ENCODE results near the gene ASCC2. TPM values are rescaled to one million over a fixed set of nuclear protein-coding genes. Genes with fewer than 3 reads are reported as not detected.

Gene ASCC2
- total and polyA plus RNA-seq, 12 donors = 26.6 to 87.0 (median 33.5) TPM

DNA sequence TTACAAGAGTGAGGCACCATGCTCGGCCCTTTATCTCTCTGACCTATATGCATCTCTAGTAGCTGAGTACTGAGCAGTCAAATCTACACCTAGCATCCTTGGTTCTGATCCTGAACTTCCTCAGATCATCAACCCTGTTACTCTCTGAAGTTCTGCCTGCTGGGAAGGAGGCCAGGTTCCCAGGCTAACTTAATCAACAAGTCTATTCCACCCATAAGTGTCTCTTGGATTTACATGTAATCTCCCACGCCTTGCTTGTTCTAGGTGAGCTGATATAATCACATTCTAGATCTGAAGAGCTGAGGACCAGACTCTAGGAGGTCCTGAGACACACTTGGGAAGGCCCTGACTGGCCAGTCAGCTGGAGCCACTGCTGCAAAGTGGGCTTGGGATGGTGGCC, 96.1 kb downstream of the ASCC2 start:
- Histone ChIP-seq H3K4me1 (peaks cover 0 to 5% (median 0%) of the 10 kb centered on the region in 9 donors), H3K4me3 (no peak overlapping the region), H3K36me3 (peaks cover 0 to 95% (median 25%) of the 10 kb centered on the region in 9 donors), H3K9me3 (no peaks in the 10 kb centered on the region), H3K27me3 (no peaks in the 10 kb centered on the region), H3K27ac (no peak overlapping the region)
- intact Hi-C loops (cut with DNase I) = no loop called here
- ATAC-seq = no peak
- WGBS, 2 donors = 95 to 97% methylated on average over 2 of the region's 2 CpGs
- no peak for TF ChIP-seq CTCF (IDR thresholded peaks at IDR 0.05)
- no peak for DNase-seq

DNA sequence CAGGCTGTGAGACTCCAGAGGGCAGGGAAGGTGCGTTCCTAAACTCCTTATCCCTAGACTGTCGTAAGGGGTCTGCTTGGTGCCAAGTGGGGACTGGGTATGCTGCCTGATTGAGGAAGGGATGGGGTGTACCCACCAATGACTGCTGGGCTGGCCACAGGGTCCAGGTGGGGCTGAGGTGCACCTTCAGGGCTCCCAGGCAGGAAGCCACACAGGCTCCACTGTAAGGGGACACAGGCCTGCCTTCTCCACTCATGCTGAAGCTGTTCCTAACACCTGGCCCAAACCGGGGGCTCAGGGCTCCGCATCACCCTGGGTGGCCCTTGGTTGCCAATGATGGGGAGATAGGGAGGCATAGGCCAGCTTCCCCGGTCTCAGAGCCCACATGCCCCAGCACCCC, 97.9 kb downstream of the ASCC2 start:
- H3K27ac ChIP-seq = no peak overlapping the region
- ATAC-seq (no peak), DNase-seq (no peak)
- H3K4me3 ChIP-seq = no peak overlapping the region
- peaks cover 0 to 90% (median 10%) of the 10 kb centered on the region in 9 donors for H3K36me3 ChIP-seq
- no peak for TF ChIP-seq CTCF (IDR thresholded peaks at IDR 0.05)
- peaks cover 0 to 5% (median 0%) of the 10 kb centered on the region in 9 donors for H3K4me1 ChIP-seq
- intact Hi-C loops (cut with DNase I) = no loop called here
- H3K27me3 ChIP-seq = no peaks in the 10 kb centered on the region
- no peaks in the 10 kb centered on the region for H3K9me3 ChIP-seq
- WGBS, 2 donors = 94% methylated on average over 5 of the region's 5 CpGs

- no peak for ATAC-seq
- peaks cover 0 to 90% (median 10%) of the 10 kb centered on the region in 9 donors for H3K36me3 ChIP-seq
Measured at GRCh38 chr22:29739346-29739875, 98.7 kb downstream of the ASCC2 start.

More at GRCh38 chr22:29739346-29739875, 98.7 kb downstream of the ASCC2 start:
- Histone ChIP-seq H3K27ac (no peak overlapping the region), H3K4me3 (no peak overlapping the region), H3K9me3 (no peaks in the 10 kb centered on the region), H3K27me3 (no peaks in the 10 kb centered on the region), H3K4me1 (peaks cover 0 to 5% (median 0%) of the 10 kb centered on the region in 9 donors)
- DNase-seq = no peak
- WGBS, 2 donors = 92 to 93% methylated on average over 17 of the region's 17 CpGs
- no peak for TF ChIP-seq CTCF (IDR thresholded peaks at IDR 0.05)
- intact Hi-C loops (cut with DNase I) = no loop called here

Other genes starting within 250 kb of the ASCC2 start
- 10 to 100 TPM; 39.2 to 59.4 (median 45.9) TPM for gene NF2, start 234.6 kb downstream of the ASCC2 start, total RNA-seq
- 10 to 100 TPM in 1 of 2 donors, 1 to 10 TPM in 1; 9.7 to 32.2 TPM for gene NF2, start 234.6 kb downstream of the ASCC2 start, polyA plus RNA-seq
- not detected for gene CABP7, start 118.3 kb downstream of the ASCC2 start, total RNA-seq
- under 1 TPM; 0.07 to 0.15 TPM for gene CABP7, start 118.3 kb downstream of the ASCC2 start, polyA plus RNA-seq
- gene ZMAT5, start 71.3 kb downstream of the ASCC2 start, total RNA-seq = 10 to 100 TPM; 15.1 to 23.9 (median 19.3) TPM
- gene ZMAT5, start 71.3 kb downstream of the ASCC2 start, polyA plus RNA-seq = 10 to 100 TPM; 37.6 to 46.7 TPM
- gene UQCR10, start 70.9 kb downstream of the ASCC2 start, total RNA-seq = 100 to 1,000 TPM; 296 to 412 (median 358) TPM
- 100 to 1,000 TPM; 614 to 963 TPM for gene UQCR10, start 70.9 kb downstream of the ASCC2 start, polyA plus RNA-seq
- gene MTMR3, start 44.9 kb upstream of the ASCC2 start, total RNA-seq = 10 to 100 TPM; 26.1 to 42.9 (median 36.5) TPM
- gene MTMR3, start 44.9 kb upstream of the ASCC2 start, polyA plus RNA-seq = 10 to 100 TPM in 1 of 2 donors, 1 to 10 TPM in 1; 9.8 to 14.1 TPM
- not detected for gene HORMAD2, start 242.2 kb upstream of the ASCC2 start, total RNA-seq
- not detected for gene HORMAD2, start 242.2 kb upstream of the ASCC2 start, polyA plus RNA-seq

Measured in heart right ventricle (tissue), 16 donors.